AG09309 (cell line): ENCODE results near the gene ACSF3.

Experiments
- DNase-seq: peaks from one replicate; pipeline ENCODE4 v3.0.0-alpha.2; 2010; ENCODE audit warnings: low read depth
- H3K4me3 ChIP-seq: 2 replicates; pipeline ENCODE4 v1.5.1; 2011; ENCODE audit warnings: mild to moderate bottlenecking, low read depth, low read length, moderate library complexity; ENCODE audit not compliant: control insufficient read depth
- CTCF ChIP-seq: IDR thresholded peaks from 2 replicates; pipeline ENCODE4 v1.5.1; 2011; ENCODE audit warnings: mild to moderate bottlenecking, low read depth, low read length, inconsistent platforms; ENCODE audit not compliant: insufficient read depth, control insufficient read depth; ENCODE audit errors: missing control alignments

ACSF3 gene

DNA sequence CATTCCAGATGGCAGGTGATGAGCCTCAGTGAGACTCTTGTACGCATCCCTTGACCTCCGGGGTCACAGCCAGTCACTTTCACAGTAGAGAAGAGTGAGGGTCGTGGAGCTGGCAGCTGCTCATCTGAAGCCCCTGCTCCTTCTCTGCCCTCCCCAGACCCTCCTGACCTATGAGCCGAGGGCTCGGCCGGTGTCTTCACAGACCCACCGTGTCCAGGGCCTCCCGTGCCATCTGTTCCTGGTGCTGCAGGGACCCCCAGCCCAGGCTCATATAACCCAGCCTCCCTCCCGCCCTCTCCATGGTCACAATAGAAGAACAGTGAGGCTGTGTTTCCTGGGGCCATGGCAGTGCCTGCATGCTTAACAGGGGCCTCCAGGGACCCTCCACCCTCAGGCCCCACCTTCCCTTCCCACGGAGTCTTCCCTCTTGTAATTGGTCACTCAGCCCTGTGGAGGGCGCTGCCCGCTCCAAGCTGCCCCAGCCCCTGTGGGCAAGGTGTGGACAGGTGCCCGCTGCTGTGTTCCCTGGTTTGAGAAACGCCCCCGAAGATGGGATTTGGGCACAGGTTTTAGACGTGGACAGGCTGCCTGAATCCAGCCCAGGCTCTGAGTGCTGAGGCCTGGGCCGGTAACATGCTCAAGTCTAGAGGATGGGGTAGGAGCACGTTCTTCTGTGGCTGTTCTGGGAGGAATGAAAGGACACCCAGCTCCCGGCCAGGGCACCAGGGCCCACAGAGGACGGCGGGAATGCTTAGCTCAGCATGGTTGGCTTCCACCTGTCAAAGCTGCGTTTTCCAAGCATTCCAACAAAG lies 38.7 kb downstream of the ACSF3 start:
- DNase-seq: no peak
- H3K4me3 ChIP-seq: no peak overlapping the region
- no peak for TF ChIP-seq CTCF

DNA sequence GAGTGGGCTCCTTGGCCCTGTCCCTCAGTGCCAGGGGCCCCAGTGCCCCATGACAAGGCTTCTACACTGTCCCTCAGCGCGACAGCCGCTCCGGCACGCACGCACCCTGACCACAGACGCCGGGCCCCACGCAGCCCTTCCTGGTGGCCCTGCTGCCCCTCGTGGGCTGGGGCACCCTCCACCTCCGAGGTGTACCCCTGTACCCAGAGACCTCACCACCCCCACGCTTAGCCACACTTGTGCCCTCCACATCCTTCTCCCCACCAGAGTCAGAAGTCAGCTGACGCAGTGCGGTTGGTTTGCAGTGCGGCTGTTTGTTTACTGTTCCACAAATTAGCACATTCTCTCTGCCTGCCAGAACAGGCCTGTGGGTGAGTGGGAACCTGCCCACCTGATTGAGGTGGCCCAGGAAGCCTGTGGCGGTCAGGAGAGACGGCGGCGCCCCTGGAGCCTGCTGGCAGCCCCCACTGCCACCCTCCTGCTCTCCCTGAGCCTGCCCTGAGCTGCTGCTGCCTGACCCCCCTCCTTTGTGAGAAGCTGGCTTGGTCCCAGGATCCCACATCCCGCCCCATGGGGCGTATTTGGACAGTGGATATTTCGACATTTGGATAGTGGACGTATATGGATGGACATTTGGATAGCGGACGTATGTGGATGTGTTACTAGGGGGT lies 39.9 kb downstream of the ACSF3 start:
- DNase-seq: no peak
- H3K4me3 ChIP-seq: no peak overlapping the region
- TF ChIP-seq CTCF: no peak

GRCh38 chr16:89134269-89134668 lies 40.6 kb downstream of the ACSF3 start:
- TF ChIP-seq CTCF: no peak
- no peak for DNase-seq
- no peak overlapping the region for H3K4me3 ChIP-seq

DNA sequence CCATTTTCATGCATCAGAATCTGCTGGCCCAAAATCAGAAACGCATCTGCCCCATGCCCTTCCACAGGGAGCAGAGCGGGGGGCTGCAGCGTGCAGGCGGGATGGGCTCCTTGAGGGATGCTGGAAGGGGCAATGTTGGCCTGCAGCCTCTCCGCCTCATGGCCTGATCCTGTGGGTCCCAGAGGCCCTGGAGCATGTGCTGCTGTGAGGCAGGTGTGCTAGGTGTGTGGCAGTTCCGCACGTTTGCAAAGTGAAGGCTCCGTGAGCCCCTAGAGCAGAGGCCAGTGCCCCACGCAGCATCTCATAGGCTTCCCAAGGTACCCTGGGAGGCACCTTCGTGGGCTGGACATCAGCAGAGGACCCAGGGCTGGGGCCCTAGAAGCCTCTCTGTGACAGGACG lies 41.5 kb downstream of the ACSF3 start:
- H3K4me3 ChIP-seq: no peak overlapping the region
- no peak for DNase-seq
- TF ChIP-seq CTCF: no peak

DNA sequence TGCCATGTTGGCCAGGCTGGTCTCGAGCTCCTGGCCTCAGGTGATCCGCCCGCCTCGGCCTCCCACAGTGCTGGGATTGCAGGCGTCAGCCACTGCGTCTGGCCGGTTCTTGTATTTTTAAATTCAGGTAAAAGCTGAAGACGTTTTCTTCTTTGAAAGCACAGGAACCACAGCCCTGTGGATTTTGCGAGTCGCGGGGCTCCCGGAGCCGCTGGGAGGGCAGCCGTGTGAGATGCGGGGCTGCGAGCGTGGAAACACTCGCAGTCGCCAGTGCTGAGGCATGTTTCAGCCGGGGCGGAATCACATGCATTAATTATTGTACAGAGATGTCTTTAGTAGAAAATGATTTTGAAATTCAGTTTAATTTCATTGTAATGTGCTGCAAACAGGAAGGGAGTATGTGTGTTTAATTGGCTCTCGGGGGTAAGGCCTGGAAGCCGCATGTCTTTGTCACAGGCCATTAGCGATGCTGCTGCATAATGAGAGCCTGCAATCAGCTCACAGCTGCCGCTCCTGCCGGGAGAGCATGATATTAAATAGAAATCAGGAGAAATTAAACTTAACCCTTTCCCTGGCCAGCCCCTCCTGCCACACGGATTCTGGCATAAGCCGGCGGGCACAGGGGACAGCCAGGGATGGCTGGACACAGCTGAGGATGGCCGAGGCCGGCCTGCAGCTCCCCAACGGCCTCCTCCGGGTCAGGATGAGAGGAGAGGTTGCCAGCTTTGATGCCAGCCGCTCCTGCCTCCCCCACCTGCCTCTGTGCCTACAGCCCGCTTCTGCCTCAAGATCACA lies 42.5 kb downstream of the ACSF3 start:
- no peak for DNase-seq
- no peak overlapping the region for H3K4me3 ChIP-seq
- no peak for TF ChIP-seq CTCF

DNA sequence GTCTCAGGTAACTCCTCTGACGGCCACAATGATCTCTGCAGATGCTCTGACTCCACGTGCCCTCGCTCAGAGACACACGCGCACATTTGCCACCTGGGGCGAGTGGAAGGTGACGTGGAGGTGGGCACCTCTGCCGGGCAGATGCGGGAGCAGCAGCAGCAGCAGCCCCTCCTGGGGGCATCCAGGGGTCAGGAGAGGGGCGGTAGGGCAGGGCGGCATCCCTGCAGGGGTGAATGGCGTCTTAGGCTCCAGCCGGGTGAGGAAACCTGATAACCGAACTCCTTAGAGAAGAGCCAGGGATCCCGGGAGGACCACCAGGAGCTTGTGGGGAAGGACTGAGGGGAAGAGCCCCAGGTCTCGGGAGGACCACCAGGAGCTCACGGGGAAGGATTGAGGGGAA lies 43.3 kb downstream of the ACSF3 start:
- no peak for DNase-seq
- TF ChIP-seq CTCF: no peak
- no peak overlapping the region for H3K4me3 ChIP-seq
